Activated CD4-positive, alpha-beta T cell treated with anti-CD3 and anti-CD28 coated beads, Interleukin-2, amount 50 U/mL, for 24 hours (primary cell): ENCODE results near the gene PRC1.
"Not testable (repeated sequence)": the region's sequence is repeated elsewhere in the genome, so short reads cannot be mapped to it uniquely, and the experiment has no call there.

Experiments used
- DNase-seq, 2 donors: peaks; one replicate each; pipeline ENCODE4 v3.0.0-alpha.2; 2020; ENCODE audit warnings: low read depth in 1 of 2, low spot score in 1 of 2

PRC1 gene

DNA sequence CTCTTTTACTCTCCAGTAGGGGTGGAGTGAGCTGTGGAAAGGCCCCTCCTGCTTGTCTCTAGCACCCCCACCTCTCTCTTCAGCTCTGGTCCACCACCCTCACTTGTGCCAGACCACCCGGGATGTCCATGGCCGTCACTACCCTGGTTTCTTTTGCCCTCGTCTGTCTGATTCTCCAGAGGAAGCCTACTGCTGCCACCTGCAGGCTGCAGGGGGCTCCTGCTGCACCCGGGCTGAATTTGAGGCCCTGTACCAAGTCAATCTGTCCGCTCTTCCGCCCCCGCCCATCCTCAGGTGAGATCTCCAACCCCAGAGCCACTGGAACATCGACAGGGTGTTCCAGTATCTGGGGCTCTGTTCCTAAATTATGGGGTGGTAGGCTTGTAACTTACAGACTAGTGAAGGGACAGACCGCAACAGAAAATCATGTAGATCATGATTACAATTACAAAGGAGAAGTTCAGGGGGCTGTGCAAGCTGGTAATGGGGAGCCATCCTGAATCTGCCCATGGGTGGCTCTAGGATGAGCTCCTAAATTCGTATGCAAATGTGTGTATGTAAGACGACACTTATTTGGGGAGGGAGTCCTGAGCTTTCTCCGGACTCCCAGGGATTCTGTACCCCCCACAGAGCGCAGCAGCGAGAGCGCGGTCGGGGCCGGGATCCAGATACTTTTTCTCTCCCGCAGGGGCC is 59.9 kb downstream of the PRC1 start:
- DNase-seq: peak; percentile 69 to 76

GRCh38 chr15:90933301-90933700 is 61.0 kb downstream of the PRC1 start:
- DNase-seq: no peak

DNA sequence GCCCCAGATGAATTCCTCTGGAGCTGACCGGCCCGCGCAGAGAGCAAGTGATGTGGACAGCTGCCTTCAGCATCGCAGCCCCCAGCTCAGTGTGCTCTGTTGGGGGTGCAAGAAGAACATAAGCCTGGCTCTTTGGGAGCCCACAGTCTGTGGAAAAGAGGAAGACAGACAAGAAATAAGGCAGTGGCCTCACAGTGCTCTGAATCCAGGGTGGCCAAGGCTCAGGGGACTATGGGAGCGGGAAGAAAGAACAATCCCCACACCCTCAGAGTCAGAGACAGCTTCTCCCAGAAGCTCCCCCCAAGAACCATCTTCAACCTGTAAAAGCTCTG is 61.7 kb downstream of the PRC1 start:
- no peak for DNase-seq

GRCh38 chr15:90931828-90932659 is 62.3 kb downstream of the PRC1 start, which contains the start of gene HDDC3:
Gene HDDC3, minus strand, starts transcription at chr15:90932549. Its CDS starts 9 bp downstream, at chr15:90932540.
- peak; percentile 87 to 89 for DNase-seq

GRCh38 chr15:90931575-90931827 is 62.8 kb downstream of the PRC1 start:
- no peak for DNase-seq

- DNase-seq: no peak
These were observed 63.3 kb downstream of the PRC1 start for GRCh38 chr15:90930861-90931574.

DNA sequence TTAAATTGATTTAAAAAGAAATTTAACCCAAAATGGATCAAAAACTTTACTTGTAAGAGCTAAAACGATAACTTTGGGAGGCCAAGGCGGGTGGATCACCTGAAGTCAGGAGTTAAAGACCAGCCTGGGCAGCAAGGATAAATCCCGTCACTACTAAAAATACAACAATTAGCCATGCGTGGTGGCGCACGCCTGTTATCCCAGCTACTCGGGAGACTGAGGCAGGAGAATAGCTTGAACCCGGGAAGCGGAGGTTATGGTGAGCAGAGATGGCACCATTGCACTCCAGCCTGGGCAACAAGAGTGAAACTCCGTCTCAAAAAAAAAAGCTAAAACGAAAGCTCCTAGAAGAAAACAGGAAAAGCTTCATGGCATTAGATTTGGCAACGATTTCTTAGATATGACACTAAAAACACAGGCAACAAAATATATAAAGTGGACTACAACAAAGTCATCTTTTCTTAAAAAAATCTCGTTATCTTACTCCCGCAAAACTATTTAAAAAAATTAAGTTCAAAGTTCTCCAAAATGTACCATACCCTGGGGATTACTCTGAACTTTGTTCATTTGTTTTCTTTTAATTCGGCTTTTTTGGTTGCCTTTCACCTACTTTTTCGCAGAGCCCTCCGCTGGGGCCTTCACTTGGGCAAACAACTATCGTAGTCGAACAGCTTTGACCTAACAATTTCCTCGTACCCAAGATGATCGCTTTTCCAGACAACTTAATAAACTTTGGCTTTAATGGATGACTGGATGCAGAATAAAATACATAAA is 64.9 kb downstream of the PRC1 start:
- no peak for DNase-seq

DNA sequence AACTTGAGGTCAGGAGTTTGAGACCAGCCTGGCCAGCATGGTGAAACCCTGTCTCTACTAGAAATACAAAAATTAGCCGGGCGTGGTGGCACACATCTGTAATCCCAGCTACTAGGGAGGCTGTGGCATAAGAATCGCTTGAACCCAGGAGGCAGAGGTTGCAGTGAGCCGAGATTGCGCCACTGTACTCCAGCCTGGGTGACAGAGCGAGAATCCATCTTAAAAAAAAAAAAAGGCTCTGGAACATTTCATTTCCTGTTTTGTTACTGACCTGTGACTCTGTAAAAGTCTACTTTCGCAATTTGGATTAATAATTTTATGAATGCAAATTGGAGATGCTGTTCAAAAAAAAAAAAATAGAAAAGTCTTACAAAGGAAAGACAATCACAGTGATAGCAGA is 66.2 kb downstream of the PRC1 start:
- not testable (repeated sequence) for DNase-seq

DNA sequence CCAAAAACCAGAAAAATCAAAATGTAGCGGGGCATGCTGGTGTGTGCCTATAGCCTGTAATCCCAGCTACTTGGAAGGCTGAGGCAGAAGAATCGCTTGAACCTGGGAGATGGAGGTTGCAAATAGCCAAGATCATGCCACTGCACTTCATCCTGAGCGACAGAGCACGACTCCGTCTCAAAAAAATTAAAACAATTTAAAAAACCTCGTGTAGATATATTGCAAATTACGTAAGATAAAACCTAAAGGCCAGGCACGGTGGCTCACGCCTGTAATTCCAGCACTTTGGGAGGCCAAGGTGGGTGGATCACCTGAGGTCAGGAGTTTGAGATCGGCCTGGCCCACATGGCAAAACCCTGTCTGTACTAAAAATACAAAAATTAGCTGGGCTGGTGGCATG is 67.6 kb downstream of the PRC1 start:
- DNase-seq: not testable (repeated sequence)

DNA sequence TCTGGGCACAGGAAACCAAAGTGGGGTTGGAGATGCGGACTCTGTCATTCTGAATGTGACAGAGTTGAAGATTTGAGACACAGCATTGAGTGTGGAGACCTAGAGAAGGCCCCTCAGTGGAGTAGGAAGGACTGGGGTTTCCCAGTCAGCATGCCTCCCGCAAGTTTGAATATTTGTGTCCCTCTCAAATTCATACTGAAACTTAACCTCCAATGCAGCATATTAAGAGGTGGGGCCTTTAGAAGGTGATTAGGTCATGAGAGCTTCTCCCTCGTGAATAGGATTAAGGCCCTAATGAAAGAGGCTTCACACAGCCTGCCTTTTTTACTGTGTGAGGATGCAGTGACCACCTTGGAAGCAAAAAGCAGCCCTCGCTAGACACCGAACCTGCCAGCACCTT is 70.0 kb downstream of the PRC1 start:
- no peak for DNase-seq

DNA sequence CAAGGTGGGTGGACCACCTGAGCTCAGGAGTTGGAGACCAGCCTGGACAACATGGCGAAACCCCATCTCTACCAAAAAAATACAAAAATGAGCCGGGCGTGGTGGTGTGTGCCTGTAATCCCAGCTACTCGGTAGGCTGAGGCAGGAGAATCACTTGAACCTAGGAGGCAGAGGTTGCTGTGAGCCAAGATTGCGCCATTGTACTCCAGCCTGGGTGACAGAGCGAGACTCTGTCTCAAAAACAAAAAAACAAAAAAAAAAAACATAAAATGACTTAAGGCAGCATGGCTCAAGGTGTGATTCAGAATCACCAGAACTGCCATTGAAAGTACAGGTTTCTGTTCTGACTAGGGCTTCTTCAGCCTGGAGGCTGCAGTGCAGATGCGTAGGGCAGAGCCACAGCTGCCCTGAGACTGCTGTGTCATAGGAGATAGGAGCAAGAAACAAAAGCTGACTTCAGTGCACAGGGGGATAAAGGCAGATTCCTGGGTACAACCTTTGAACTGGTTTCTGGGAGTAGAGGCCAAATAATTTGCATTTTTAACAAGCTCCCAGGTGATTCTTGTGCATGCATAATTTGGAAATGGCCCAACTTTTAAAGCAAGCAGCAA is 71.5 kb downstream of the PRC1 start:
- DNase-seq: not testable (repeated sequence)

DNA sequence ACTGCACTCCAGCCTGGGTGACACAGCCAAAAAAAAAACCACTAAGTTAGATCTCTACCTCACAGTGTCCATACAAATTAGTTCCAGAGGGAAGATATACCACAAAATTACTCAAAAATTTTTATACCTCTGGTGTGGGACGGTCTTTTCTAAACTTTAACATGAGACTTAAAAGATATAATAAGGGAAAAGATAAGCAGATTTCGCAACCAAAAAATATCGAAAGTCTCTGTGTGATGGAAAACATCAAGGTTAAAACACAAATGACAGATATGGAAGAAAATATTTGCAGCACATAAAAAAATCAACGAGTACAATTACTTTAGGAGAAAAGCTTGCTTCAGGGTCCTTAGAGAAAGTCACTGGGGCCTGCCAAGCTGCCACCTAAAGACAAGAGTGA is 72.4 kb downstream of the PRC1 start:
- DNase-seq: no peak

DNA sequence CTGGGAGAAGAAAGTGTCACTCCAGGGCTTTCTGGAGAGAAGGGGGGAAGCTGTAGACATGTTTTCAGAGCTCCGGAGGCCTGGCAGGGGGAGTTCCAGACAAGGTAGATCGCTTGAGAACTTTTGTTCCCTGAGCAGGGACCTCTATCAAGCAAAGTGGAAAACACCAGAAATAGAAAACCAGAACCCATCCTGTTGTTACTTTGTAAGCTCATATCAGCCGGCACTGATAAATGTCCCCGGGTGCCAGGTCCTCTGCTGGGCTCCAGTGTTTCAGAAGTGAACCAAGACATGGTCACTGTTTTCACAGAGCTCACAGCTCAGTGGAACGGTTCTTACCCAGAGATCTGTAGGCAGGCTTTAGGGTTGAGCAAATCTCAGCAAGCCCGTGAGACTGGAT is 75.5 kb downstream of the PRC1 start:
- no peak for DNase-seq

GRCh38 chr15:90918034-90918788 is 76.1 kb downstream of the PRC1 start:
- no peak for DNase-seq

GRCh38 chr15:90917569-90917968 is 76.8 kb downstream of the PRC1 start:
- no peak for DNase-seq

GRCh38 chr15:90916461-90916860 is 77.9 kb downstream of the PRC1 start:
- no peak for DNase-seq
